HEK293 (cell line): ENCODE results near the gene ZFP57.
A peak's percentile ranks its signal among the peaks of the same experiment; 100 is the strongest.

Experiments
- GLI2 ChIP-seq: fragments of 450-650 bp; formaldehyde crosslinking; IDR thresholded peaks from 2 replicates; pipeline ENCODE4; 2017; ENCODE audit warnings: missing biosample characterization, missing genetic modification characterization, low read depth, borderline replicate concordance
- IKZF3 ChIP-seq: fragments of 450-650 bp; IDR thresholded peaks from 2 replicates; pipeline ENCODE4 v1.5.0; 2018; ENCODE audit warnings: missing biosample characterization, mild to moderate bottlenecking, missing genetic modification characterization, moderate library complexity
- KLF1 ChIP-seq: fragments of 450-650 bp; formaldehyde crosslinking; IDR thresholded peaks from 2 replicates; pipeline ENCODE4 v1.5.1; 2016; ENCODE audit warnings: missing biosample characterization, missing genetic modification characterization
- PRDM1 ChIP-seq: fragments of 450-650 bp; formaldehyde crosslinking; IDR thresholded peaks from 2 replicates; pipeline ENCODE4; 2016; ENCODE audit warnings: missing biosample characterization, missing genetic modification characterization
- REPIN1 ChIP-seq: fragments of 450-650 bp; formaldehyde crosslinking; IDR thresholded peaks from 2 replicates; pipeline ENCODE4 v1.5.1; 2017; ENCODE audit warnings: missing biosample characterization, missing genetic modification characterization, low read depth
- SALL2 ChIP-seq: fragments of 450-650 bp; formaldehyde crosslinking; IDR thresholded peaks from 2 replicates; pipeline ENCODE4 v1.5.0; 2017; ENCODE audit warnings: missing biosample characterization, mild to moderate bottlenecking, missing genetic modification characterization, borderline replicate concordance
- ZFHX2 ChIP-seq: fragments of 450-650 bp; formaldehyde crosslinking; conservative IDR thresholded peaks from 2 replicates; pipeline ENCODE4 v1.5.1; 2016; ENCODE audit warnings: missing biosample characterization, missing genetic modification characterization
- ZIC2 ChIP-seq: fragments of 450-650 bp; formaldehyde crosslinking; IDR thresholded peaks from 2 replicates; pipeline ENCODE4 v1.5.1; 2016; ENCODE audit warnings: missing biosample characterization, missing genetic modification characterization
- ZNF157 ChIP-seq: fragments of 450-650 bp; formaldehyde crosslinking; IDR thresholded peaks from 2 replicates; pipeline ENCODE4 v1.5.1; 2016; ENCODE audit warnings: missing biosample characterization, missing genetic modification characterization
- ZNF2 ChIP-seq: fragments of 450-650 bp; formaldehyde crosslinking; IDR thresholded peaks from 2 replicates; pipeline ENCODE4 v1.5.1; 2016; ENCODE audit warnings: missing biosample characterization, missing genetic modification characterization
- ZNF239 ChIP-seq: fragments of 450-650 bp; formaldehyde crosslinking; IDR thresholded peaks from 2 replicates; pipeline ENCODE4 v1.5.1; 2016; ENCODE audit warnings: missing biosample characterization, missing genetic modification characterization
- ZNF248 ChIP-seq: fragments of 450-650 bp; formaldehyde crosslinking; IDR thresholded peaks from 2 replicates; pipeline ENCODE4 v1.5.1; 2017; ENCODE audit warnings: missing biosample characterization, missing genetic modification characterization
- ZNF335 ChIP-seq: fragments of 450-650 bp; formaldehyde crosslinking; conservative IDR thresholded peaks from 2 replicates; pipeline ENCODE4 v1.5.1; 2016; ENCODE audit warnings: missing biosample characterization, missing genetic modification characterization
- ZNF341 ChIP-seq: fragments of 450-650 bp; formaldehyde crosslinking; IDR thresholded peaks from 2 replicates; pipeline ENCODE4; 2016; ENCODE audit warnings: low read depth, missing biosample characterization, missing genetic modification characterization
- ZNF549 ChIP-seq: fragments of 450-650 bp; IDR thresholded peaks from 2 replicates; pipeline ENCODE4 v1.5.1; 2018; ENCODE audit warnings: missing biosample characterization, missing genetic modification characterization, mild to moderate bottlenecking, inconsistent platforms, moderate library complexity
- ZNF555 ChIP-seq: fragments of 450-650 bp; formaldehyde crosslinking; conservative IDR thresholded peaks from 2 replicates; pipeline ENCODE4 v1.5.1; 2017; ENCODE audit warnings: missing biosample characterization, mild to moderate bottlenecking, missing genetic modification characterization, inconsistent platforms
- ZNF600 ChIP-seq: fragments of 450-650 bp; formaldehyde crosslinking; IDR thresholded peaks from 2 replicates; pipeline ENCODE4 v1.5.1; 2016; ENCODE audit warnings: missing biosample characterization, missing genetic modification characterization
- ZNF629 ChIP-seq: fragments of 450-650 bp; formaldehyde crosslinking; IDR thresholded peaks from 2 replicates; pipeline ENCODE4 v1.5.1; 2017; ENCODE audit warnings: missing biosample characterization, missing genetic modification characterization
- ZNF654 ChIP-seq: fragments of 450-650 bp; formaldehyde crosslinking; IDR thresholded peaks from 2 replicates; pipeline ENCODE4 v1.5.1; 2016; ENCODE audit warnings: low read depth, missing biosample characterization, missing genetic modification characterization
- ZNF747 ChIP-seq: fragments of 450-650 bp; formaldehyde crosslinking; IDR thresholded peaks from 2 replicates; pipeline ENCODE4 v1.5.1; 2016; ENCODE audit warnings: missing biosample characterization, missing genetic modification characterization
- ZNF76 ChIP-seq: fragments of 450-650 bp; formaldehyde crosslinking; IDR thresholded peaks from 2 replicates; pipeline ENCODE4; 2016; ENCODE audit warnings: low read depth, missing biosample characterization, missing genetic modification characterization, borderline replicate concordance
- ZSCAN16 ChIP-seq: fragments of 450-650 bp; formaldehyde crosslinking; IDR thresholded peaks from 2 replicates; pipeline ENCODE4 v1.5.1; 2016; ENCODE audit warnings: missing biosample characterization, missing genetic modification characterization
- ZSCAN30 ChIP-seq: fragments of 450-650 bp; IDR thresholded peaks from 2 replicates; pipeline ENCODE4 v1.5.1; 2018; ENCODE audit warnings: missing biosample characterization, mild to moderate bottlenecking, missing genetic modification characterization, moderate library complexity
- TF ChIP-seq, protein P1 (sequence below): fragments of 450-650 bp; formaldehyde crosslinking; IDR thresholded peaks from 2 replicates; pipeline ENCODE4 v1.5.1; 2016; ENCODE audit warnings: missing biosample characterization, missing genetic modification characterization
- TF ChIP-seq, protein P2 (sequence below): sonication (generic); formaldehyde crosslinking; IDR thresholded peaks from 2 replicates; pipeline ENCODE4 v1.8.1; 2022; ENCODE audit warnings: mild to moderate bottlenecking, moderate library complexity, missing genetic modification reagents
- TF ChIP-seq, protein P3 (sequence below): fragments of 450-650 bp; formaldehyde crosslinking; IDR thresholded peaks from 2 replicates; pipeline ENCODE4 v1.5.1; 2016; ENCODE audit warnings: missing biosample characterization, missing genetic modification characterization
- TF ChIP-seq, protein P4 (sequence below): fragments of 450-650 bp; formaldehyde crosslinking; IDR thresholded peaks from 2 replicates; pipeline ENCODE4 v1.5.1; 2016; ENCODE audit warnings: missing biosample characterization, missing genetic modification characterization
- TF ChIP-seq, protein P5 (sequence below): fragments of 450-650 bp; IDR thresholded peaks from 2 replicates; pipeline ENCODE4 v1.5.1; 2018; ENCODE audit warnings: missing biosample characterization, mild to moderate bottlenecking, missing genetic modification characterization
- TF ChIP-seq, protein P6 (sequence below): fragments of 450-650 bp; formaldehyde crosslinking; IDR thresholded peaks from 2 replicates; pipeline ENCODE4 v1.5.1; 2016; ENCODE audit warnings: missing biosample characterization, missing genetic modification characterization
- TF ChIP-seq, protein P7 (sequence below): fragments of 450-650 bp; formaldehyde crosslinking; optimal IDR thresholded peaks from 2 replicates; pipeline ENCODE3; 2016; ENCODE audit warnings: missing biosample characterization, mild to moderate bottlenecking, missing genetic modification characterization

The ZFP57 gene

DNA sequence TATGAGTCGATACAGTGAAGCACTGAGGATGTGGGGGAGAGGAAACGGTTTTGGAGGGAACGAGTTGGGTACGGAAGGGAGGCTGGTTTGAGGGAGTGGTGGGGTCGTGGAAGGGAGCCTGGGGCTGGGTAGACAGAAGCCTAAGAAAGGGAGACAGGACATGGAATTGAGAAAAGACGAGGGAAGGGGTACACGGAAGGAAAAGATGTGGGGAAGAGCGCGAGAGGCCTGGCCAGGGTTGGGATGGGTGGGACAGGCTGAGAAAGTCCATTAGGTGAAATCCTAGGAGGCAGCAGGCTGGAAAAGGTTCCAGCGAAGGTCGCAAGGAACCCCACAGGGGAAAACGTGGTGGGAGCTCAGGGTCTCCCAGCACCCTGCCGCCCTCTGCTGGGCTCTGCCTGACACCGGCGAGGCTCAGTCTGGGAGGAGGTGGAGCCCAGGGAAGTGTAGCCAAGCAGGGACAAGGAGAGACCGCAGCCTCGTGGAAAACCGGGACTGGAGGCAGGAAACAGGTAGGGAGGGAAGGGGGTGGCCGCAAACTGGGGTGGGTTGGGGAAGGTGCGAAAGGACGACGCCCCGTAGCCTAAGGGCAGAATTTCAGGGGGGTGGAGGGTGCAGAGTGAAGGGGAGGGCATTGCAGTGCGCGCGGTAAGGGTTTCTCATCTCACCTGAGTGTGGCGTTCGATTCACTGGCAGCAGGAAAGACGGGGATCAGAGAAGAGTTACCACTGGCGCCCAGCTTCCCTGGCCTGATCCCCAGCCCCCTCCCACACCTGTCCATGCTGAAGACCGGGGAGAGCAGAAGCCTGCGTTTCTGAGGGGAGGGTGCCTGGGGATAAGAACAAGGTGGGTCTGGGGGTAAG lies 52.3 kb downstream of the ZFP57 start (continued):
- no peak; the same call in 1 of the 2 replicates for TF ChIP-seq ZSCAN16
- TF ChIP-seq, protein P1, sequence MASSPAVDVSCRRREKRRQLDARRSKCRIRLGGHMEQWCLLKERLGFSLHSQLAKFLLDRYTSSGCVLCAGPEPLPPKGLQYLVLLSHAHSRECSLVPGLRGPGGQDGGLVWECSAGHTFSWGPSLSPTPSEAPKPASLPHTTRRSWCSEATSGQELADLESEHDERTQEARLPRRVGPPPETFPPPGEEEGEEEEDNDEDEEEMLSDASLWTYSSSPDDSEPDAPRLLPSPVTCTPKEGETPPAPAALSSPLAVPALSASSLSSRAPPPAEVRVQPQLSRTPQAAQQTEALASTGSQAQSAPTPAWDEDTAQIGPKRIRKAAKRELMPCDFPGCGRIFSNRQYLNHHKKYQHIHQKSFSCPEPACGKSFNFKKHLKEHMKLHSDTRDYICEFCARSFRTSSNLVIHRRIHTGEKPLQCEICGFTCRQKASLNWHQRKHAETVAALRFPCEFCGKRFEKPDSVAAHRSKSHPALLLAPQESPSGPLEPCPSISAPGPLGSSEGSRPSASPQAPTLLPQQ (tag by site-specific recombination), result peak; percentile 74
- no peak for TF ChIP-seq ZNF549 (tag by site-specific recombination)
- TF ChIP-seq, protein P2, sequence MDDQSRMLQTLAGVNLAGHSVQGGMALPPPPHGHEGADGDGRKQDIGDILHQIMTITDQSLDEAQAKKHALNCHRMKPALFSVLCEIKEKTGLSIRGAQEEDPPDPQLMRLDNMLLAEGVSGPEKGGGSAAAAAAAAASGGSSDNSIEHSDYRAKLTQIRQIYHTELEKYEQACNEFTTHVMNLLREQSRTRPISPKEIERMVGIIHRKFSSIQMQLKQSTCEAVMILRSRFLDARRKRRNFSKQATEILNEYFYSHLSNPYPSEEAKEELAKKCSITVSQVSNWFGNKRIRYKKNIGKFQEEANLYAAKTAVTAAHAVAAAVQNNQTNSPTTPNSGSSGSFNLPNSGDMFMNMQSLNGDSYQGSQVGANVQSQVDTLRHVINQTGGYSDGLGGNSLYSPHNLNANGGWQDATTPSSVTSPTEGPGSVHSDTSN (CRISPR knock-in tag), result no peak
- TF ChIP-seq ZNF555, result no peak
- TF ChIP-seq ZNF76 (tag by site-specific recombination), result 0 out of 2 replicates have a peak, but pooled peaks have one; percentile 19
- TF ChIP-seq, protein P3, sequence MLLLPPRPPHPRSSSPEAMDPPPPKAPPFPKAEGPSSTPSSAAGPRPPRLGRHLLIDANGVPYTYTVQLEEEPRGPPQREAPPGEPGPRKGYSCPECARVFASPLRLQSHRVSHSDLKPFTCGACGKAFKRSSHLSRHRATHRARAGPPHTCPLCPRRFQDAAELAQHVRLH (tag by site-specific recombination), result peak; percentile 51; the same call in 1 of the 2 replicates
- TF ChIP-seq, protein P4, sequence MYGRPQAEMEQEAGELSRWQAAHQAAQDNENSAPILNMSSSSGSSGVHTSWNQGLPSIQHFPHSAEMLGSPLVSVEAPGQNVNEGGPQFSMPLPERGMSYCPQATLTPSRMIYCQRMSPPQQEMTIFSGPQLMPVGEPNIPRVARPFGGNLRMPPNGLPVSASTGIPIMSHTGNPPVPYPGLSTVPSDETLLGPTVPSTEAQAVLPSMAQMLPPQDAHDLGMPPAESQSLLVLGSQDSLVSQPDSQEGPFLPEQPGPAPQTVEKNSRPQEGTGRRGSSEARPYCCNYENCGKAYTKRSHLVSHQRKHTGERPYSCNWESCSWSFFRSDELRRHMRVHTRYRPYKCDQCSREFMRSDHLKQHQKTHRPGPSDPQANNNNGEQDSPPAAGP (tag by site-specific recombination), result peak; percentile 75; the same call in 1 of the 2 replicates
- peak; percentile 73 for TF ChIP-seq ZSCAN30
- TF ChIP-seq ZNF2 (tag by site-specific recombination), result peak; percentile 83
- TF ChIP-seq, protein P5, sequence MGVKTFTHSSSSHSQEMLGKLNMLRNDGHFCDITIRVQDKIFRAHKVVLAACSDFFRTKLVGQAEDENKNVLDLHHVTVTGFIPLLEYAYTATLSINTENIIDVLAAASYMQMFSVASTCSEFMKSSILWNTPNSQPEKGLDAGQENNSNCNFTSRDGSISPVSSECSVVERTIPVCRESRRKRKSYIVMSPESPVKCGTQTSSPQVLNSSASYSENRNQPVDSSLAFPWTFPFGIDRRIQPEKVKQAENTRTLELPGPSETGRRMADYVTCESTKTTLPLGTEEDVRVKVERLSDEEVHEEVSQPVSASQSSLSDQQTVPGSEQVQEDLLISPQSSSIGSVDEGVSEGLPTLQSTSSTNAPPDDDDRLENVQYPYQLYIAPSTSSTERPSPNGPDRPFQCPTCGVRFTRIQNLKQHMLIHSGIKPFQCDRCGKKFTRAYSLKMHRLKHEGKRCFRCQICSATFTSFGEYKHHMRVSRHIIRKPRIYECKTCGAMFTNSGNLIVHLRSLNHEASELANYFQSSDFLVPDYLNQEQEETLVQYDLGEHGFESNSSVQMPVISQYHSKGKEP (tag by site-specific recombination), result no peak
- peak; percentile 90 for TF ChIP-seq ZIC2 (tag by site-specific recombination)
- TF ChIP-seq ZNF341 (tag by site-specific recombination), result peak; percentile 39
- peak; percentile 86 for TF ChIP-seq ZNF335 (tag by site-specific recombination)
- peak; percentile 80 for TF ChIP-seq KLF1 (tag by site-specific recombination)
- peak; percentile 63 for TF ChIP-seq ZNF654 (tag by site-specific recombination)
- TF ChIP-seq, protein P6, sequence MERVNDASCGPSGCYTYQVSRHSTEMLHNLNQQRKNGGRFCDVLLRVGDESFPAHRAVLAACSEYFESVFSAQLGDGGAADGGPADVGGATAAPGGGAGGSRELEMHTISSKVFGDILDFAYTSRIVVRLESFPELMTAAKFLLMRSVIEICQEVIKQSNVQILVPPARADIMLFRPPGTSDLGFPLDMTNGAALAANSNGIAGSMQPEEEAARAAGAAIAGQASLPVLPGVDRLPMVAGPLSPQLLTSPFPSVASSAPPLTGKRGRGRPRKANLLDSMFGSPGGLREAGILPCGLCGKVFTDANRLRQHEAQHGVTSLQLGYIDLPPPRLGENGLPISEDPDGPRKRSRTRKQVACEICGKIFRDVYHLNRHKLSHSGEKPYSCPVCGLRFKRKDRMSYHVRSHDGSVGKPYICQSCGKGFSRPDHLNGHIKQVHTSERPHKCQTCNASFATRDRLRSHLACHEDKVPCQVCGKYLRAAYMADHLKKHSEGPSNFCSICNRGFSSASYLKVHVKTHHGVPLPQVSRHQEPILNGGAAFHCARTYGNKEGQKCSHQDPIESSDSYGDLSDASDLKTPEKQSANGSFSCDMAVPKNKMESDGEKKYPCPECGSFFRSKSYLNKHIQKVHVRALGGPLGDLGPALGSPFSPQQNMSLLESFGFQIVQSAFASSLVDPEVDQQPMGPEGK (tag by site-specific recombination), result peak; percentile 25
- TF ChIP-seq ZNF600 (tag by site-specific recombination), result peak; percentile 99
- TF ChIP-seq PRDM1, result peak; percentile 82
- peak; percentile 95 for TF ChIP-seq IKZF3 (tag by site-specific recombination)
- peak; percentile 12; the same call in 1 of the 2 replicates for TF ChIP-seq ZFHX2 (tag by site-specific recombination)
- TF ChIP-seq GLI2 (tag by site-specific recombination), result no peak
- TF ChIP-seq ZNF239 (tag by site-specific recombination), result 0 out of 2 replicates have a peak, but pooled peaks have one; percentile 40
- TF ChIP-seq, protein P7, sequence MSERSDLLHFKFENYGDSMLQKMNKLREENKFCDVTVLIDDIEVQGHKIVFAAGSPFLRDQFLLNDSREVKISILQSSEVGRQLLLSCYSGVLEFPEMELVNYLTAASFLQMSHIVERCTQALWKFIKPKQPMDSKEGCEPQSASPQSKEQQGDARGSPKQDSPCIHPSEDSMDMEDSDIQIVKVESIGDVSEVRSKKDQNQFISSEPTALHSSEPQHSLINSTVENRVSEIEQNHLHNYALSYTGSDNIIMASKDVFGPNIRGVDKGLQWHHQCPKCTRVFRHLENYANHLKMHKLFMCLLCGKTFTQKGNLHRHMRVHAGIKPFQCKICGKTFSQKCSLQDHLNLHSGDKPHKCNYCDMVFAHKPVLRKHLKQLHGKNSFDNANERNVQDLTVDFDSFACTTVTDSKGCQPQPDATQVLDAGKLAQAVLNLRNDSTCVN (tag by site-specific recombination), result peak; percentile 41
- no peak for TF ChIP-seq ZNF248
- peak; percentile 26 for TF ChIP-seq ZNF629 (tag by site-specific recombination)
- TF ChIP-seq ZNF157 (tag by site-specific recombination), result peak; percentile 57; the same call in 1 of the 2 replicates
- no peak for TF ChIP-seq ZNF747 (tag by site-specific recombination)
- TF ChIP-seq SALL2 (tag by site-specific recombination), result no peak
- TF ChIP-seq REPIN1 (tag by site-specific recombination), result peak; percentile 51; the same call in 1 of the 2 replicates
